ENCODE measurements around the gene BCCIP.

The BCCIP gene

GRCh38 chr10:125822878-125823662 lies at the start of gene BCCIP, which contains the start of gene UROS:
TSS of gene BCCIP (plus strand) at chr10:125823546. CDS start at chr10:125823558, 12 bp downstream.
TSS of gene UROS (minus strand) at chr10:125823258. CDS start at chr10:125816499, 6,759 bp downstream.
- peak; percentile 92 for DNase-seq (ENCODE audit: extremely low read depth, insufficient read length)
- Histone ChIP-seq H3K4me3 (replicated peaks; ENCODE audit: low read depth, low read length) (peak within 1 kb of the TSS; percentile 91), H3K36me3 (ENCODE audit: control insufficient read depth, insufficient read depth, low read length) (peaks cover 1% of the 10 kb centered on the region), H3K27me3 (replicated peaks; ENCODE audit: control insufficient read depth, insufficient read depth, low read length) (no peaks in the 10 kb centered on the region)
- TF ChIP-seq, protein P1, sequence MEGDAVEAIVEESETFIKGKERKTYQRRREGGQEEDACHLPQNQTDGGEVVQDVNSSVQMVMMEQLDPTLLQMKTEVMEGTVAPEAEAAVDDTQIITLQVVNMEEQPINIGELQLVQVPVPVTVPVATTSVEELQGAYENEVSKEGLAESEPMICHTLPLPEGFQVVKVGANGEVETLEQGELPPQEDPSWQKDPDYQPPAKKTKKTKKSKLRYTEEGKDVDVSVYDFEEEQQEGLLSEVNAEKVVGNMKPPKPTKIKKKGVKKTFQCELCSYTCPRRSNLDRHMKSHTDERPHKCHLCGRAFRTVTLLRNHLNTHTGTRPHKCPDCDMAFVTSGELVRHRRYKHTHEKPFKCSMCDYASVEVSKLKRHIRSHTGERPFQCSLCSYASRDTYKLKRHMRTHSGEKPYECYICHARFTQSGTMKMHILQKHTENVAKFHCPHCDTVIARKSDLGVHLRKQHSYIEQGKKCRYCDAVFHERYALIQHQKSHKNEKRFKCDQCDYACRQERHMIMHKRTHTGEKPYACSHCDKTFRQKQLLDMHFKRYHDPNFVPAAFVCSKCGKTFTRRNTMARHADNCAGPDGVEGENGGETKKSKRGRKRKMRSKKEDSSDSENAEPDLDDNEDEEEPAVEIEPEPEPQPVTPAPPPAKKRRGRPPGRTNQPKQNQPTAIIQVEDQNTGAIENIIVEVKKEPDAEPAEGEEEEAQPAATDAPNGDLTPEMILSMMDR (IDR thresholded peaks at IDR 0.05; ENCODE audit: insufficient read depth, low read length, poor library complexity, severe bottlenecking) = no peak

GRCh38 chr10:125773687-125774543 lies 49.4 kb upstream of the BCCIP start:
- TF ChIP-seq, protein P1 (IDR thresholded peaks at IDR 0.05; ENCODE audit: insufficient read depth, low read length, poor library complexity, severe bottlenecking) = no peak
- no peak overlapping the region for H3K4me3 ChIP-seq (replicated peaks; ENCODE audit: low read depth, low read length)
- no peak for DNase-seq (ENCODE audit: extremely low read depth, insufficient read length)
- H3K36me3 ChIP-seq (ENCODE audit: control insufficient read depth, insufficient read depth, low read length) = peaks cover 4% of the 10 kb centered on the region
- H3K27me3 ChIP-seq (replicated peaks; ENCODE audit: control insufficient read depth, insufficient read depth, low read length) = no peaks in the 10 kb centered on the region; the same call in 1 of the 2 replicates

- Histone ChIP-seq H3K36me3 (ENCODE audit: control insufficient read depth, insufficient read depth, low read length) (no peaks in the 10 kb centered on the region), H3K27me3 (replicated peaks; ENCODE audit: control insufficient read depth, insufficient read depth, low read length) (no peaks in the 10 kb centered on the region; the same call in 1 of the 2 replicates), H3K4me3 (replicated peaks; ENCODE audit: low read depth, low read length) (no peak overlapping the region)
- no peak for DNase-seq (ENCODE audit: extremely low read depth, insufficient read length)
- TF ChIP-seq, protein P1 (IDR thresholded peaks at IDR 0.05; ENCODE audit: insufficient read depth, low read length, poor library complexity, severe bottlenecking) = no peak
Observed at GRCh38 chr10:125774581-125775191, 48.7 kb upstream of the BCCIP start.

DNA sequence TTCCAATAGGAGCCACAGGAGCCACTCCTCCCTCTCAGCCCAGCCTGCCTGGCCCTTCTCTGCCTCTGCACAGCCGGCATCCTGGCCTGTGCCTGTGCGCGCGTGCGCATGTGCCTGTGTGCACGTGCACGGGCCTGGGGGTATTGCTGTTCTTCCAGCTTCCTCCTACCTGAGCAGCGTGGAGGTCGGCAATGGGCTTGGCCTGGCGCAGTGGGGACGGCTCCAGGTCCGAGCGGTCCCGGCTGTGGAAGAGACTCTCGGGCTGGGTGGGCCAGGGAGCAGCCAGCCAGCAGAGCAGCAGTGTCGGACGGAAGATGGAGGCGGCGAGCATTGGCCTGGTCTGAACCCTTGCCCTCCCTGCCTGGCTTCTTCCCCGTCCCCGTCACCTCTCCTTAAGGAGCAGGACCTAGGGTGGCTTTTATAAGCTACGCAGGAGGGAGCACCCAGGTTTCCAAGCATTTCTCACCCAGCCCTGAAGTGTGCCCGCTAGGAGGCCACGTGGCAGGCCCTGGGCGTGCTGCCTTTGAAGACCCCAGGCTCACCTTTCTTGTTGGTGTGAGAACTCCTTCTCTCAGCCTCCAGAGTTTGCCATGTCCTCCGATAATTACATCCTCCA lies 47.7 kb upstream of the BCCIP start, which contains the start of gene MMP21:
TSS of gene MMP21 (minus strand) at position 331 of the 616 bp plus-strand sequence. CDS start at position 331, 0 bp downstream.
- DNase-seq (ENCODE audit: extremely low read depth, insufficient read length) = no peak
- Histone ChIP-seq H3K36me3 (ENCODE audit: control insufficient read depth, insufficient read depth, low read length) (no peaks in the 10 kb centered on the region), H3K27me3 (replicated peaks; ENCODE audit: control insufficient read depth, insufficient read depth, low read length) (no peaks in the 10 kb centered on the region; the same call in 1 of the 2 replicates), H3K4me3 (replicated peaks; ENCODE audit: low read depth, low read length) (no peak within 1 kb of the TSS)
- TF ChIP-seq, protein P1 (IDR thresholded peaks at IDR 0.05; ENCODE audit: insufficient read depth, low read length, poor library complexity, severe bottlenecking) = no peak

- TF ChIP-seq, protein P1 (IDR thresholded peaks at IDR 0.05; ENCODE audit: insufficient read depth, low read length, poor library complexity, severe bottlenecking) = no peak
- no peak for DNase-seq (ENCODE audit: extremely low read depth, insufficient read length)
- Histone ChIP-seq H3K36me3 (ENCODE audit: control insufficient read depth, insufficient read depth, low read length) (no peaks in the 10 kb centered on the region), H3K27me3 (replicated peaks; ENCODE audit: control insufficient read depth, insufficient read depth, low read length) (no peaks in the 10 kb centered on the region; the same call in 1 of the 2 replicates), H3K4me3 (replicated peaks; ENCODE audit: low read depth, low read length) (no peak overlapping the region)
Observed at GRCh38 chr10:125777806-125778205, 45.5 kb upstream of the BCCIP start.

Data from GM06990 (cell line).